Measurements from ENCODE around the gene MTHFR. TPM values are rescaled to one million over a fixed set of nuclear protein-coding genes. Genes with fewer than 3 reads are reported as not detected.

MTHFR gene
- total RNA-seq, 6 donors from 2014 or later = 51.5 to 163 (median 58.2) TPM

GRCh38 chr1:11797525-11798216, 8.1 kb downstream of the MTHFR start:
- TF ChIP-seq EP300 (IDR thresholded peaks at IDR 0.05) = no peak
- TF ChIP-seq POLR2A (IDR thresholded peaks at IDR 0.05) = no peak
- peak in 1 of 2 donors; percentile 46 for TF ChIP-seq POLR2AphosphoS5 (IDR thresholded peaks at IDR 0.05)
- TF ChIP-seq CTCF (IDR thresholded peaks at IDR 0.05) = no peak
- H3K4me1 ChIP-seq = peaks cover 25 to 41% (median 34%) of the 10 kb centered on the region in 4 donors
- ATAC-seq (ENCODE audit: low FRiP score in 2 of 2) (peak in 1 of 2 donors; percentile 20), DNase-seq (no peak)
- peak overlapping the region; percentile 69 to 94 (median 75) for H3K27ac ChIP-seq
- H3K9me3 ChIP-seq = no peaks in the 10 kb centered on the region
- H3K4me3 ChIP-seq = no peak overlapping the region
- no peaks in the 10 kb centered on the region for H3K27me3 ChIP-seq
- WGBS, 2 donors = 52 to 70% methylated on average over 6 of the region's 6 CpGs
- peaks cover 38 to 84% (median 64%) of the 10 kb centered on the region in 4 donors for H3K36me3 ChIP-seq

- peaks cover 38 to 96% (median 64%) of the 10 kb centered on the region in 4 donors for H3K36me3 ChIP-seq
- H3K4me3 ChIP-seq = no peak overlapping the region
- TF ChIP-seq POLR2AphosphoS5 (IDR thresholded peaks at IDR 0.05) (no peak), POLR2A (IDR thresholded peaks at IDR 0.05) (no peak), CTCF (IDR thresholded peaks at IDR 0.05) (no peak), EP300 (IDR thresholded peaks at IDR 0.05) (no peak)
- no peak for ATAC-seq (ENCODE audit: low FRiP score in 2 of 2)
- peak overlapping the region; percentile 63 to 94 (median 74) for H3K27ac ChIP-seq
- peaks cover 27 to 41% (median 32%) of the 10 kb centered on the region in 4 donors for H3K4me1 ChIP-seq
- WGBS, 2 donors = 95% methylated on average over 14 to 15 of the region's 15 CpGs
- no peak for DNase-seq
- H3K9me3 ChIP-seq = no peaks in the 10 kb centered on the region
- H3K27me3 ChIP-seq = no peaks in the 10 kb centered on the region
These were observed 9.5 kb downstream of the MTHFR start for GRCh38 chr1:11796036-11796828.

- Histone ChIP-seq H3K9me3 (no peaks in the 10 kb centered on the region), H3K4me1 (peaks cover 30 to 39% (median 37%) of the 10 kb centered on the region in 4 donors), H3K4me3 (no peak overlapping the region), H3K27me3 (no peaks in the 10 kb centered on the region), H3K27ac (peak overlapping the region; percentile 26 to 99 (median 78)), H3K36me3 (peaks cover 32 to 88% (median 56%) of the 10 kb centered on the region in 4 donors)
- 89 to 95% methylated on average over 14 of the region's 14 CpGs for WGBS, 2 donors
- TF ChIP-seq POLR2A (IDR thresholded peaks at IDR 0.05) (no peak), CTCF (IDR thresholded peaks at IDR 0.05) (no peak), EP300 (IDR thresholded peaks at IDR 0.05) (no peak), POLR2AphosphoS5 (IDR thresholded peaks at IDR 0.05) (no peak)
- ATAC-seq (ENCODE audit: low FRiP score in 2 of 2) (no peak), DNase-seq (no peak)
These were observed 10.4 kb downstream of the MTHFR start for GRCh38 chr1:11795238-11795890.

- no peak overlapping the region for H3K4me3 ChIP-seq
- H3K36me3 ChIP-seq = peaks cover 26 to 88% (median 51%) of the 10 kb centered on the region in 4 donors
- WGBS, 2 donors = 93 to 96% methylated on average over 12 to 19 of the region's 19 CpGs
- H3K27me3 ChIP-seq = no peaks in the 10 kb centered on the region
- peak in 1 of 2 donors; percentile 56 for DNase-seq
- no peak for TF ChIP-seq POLR2A (IDR thresholded peaks at IDR 0.05)
- TF ChIP-seq EP300 (IDR thresholded peaks at IDR 0.05) = no peak
- no peak for TF ChIP-seq POLR2AphosphoS5 (IDR thresholded peaks at IDR 0.05)
- no peak for ATAC-seq (ENCODE audit: low FRiP score in 2 of 2)
- peak overlapping the region; percentile 26 to 99 (median 78) for H3K27ac ChIP-seq
- no peaks in the 10 kb centered on the region for H3K9me3 ChIP-seq
- peaks cover 37 to 47% (median 43%) of the 10 kb centered on the region in 4 donors for H3K4me1 ChIP-seq
These were observed 11.1 kb downstream of the MTHFR start for GRCh38 chr1:11794446-11795237.

Measured in upper lobe of left lung (tissue), 6 donors.